Limb (tissue), 2 donors: Measurements from ENCODE around the gene OR13A1.
"Not testable (repeated sequence)": the region's sequence is repeated elsewhere in the genome, so short reads cannot be mapped to it uniquely, and the experiment has no call there.

ENCODE experiments used
- DNase-seq, 2 donors: peaks; one replicate each; pipeline ENCODE4 v3.0.0-alpha.2; 2016; ENCODE audit errors: extremely low spot score in 2 of 2

The OR13A1 gene

GRCh38 chr10:45282061-45282460 is 33.3 kb downstream of the OR13A1 start:
- DNase-seq = no peak

- no peak for DNase-seq
Observed at GRCh38 chr10:45280113-45280760, 35.2 kb downstream of the OR13A1 start.

GRCh38 chr10:45279682-45280081 is 35.7 kb downstream of the OR13A1 start:
- no peak for DNase-seq

- DNase-seq = no peak
Observed at GRCh38 chr10:45278860-45279498, 36.4 kb downstream of the OR13A1 start.

- DNase-seq = not testable (repeated sequence)
Observed at GRCh38 chr10:45276146-45276545, 39.3 kb downstream of the OR13A1 start.

- DNase-seq = no peak
Observed at GRCh38 chr10:45274364-45274763, 41.0 kb downstream of the OR13A1 start.

- not testable (repeated sequence) for DNase-seq
Observed at GRCh38 chr10:45267777-45268176, 47.6 kb downstream of the OR13A1 start.

GRCh38 chr10:45265996-45266395 is 49.4 kb downstream of the OR13A1 start:
- no peak for DNase-seq

GRCh38 chr10:45261946-45262345 is 53.5 kb downstream of the OR13A1 start:
- no peak for DNase-seq

- DNase-seq = no peak
Observed at GRCh38 chr10:45261243-45261775, 54.1 kb downstream of the OR13A1 start.

- DNase-seq = not testable (repeated sequence)
Observed at GRCh38 chr10:45260635-45261034, 54.8 kb downstream of the OR13A1 start.

GRCh38 chr10:45259786-45260495 is 55.5 kb downstream of the OR13A1 start:
- not testable (repeated sequence) for DNase-seq

GRCh38 chr10:45257600-45257999 is 57.8 kb downstream of the OR13A1 start:
- no peak for DNase-seq

- no peak for DNase-seq
Observed at GRCh38 chr10:45256246-45256645, 59.2 kb downstream of the OR13A1 start.

GRCh38 chr10:45255706-45256105 is 59.7 kb downstream of the OR13A1 start:
- DNase-seq = no peak

GRCh38 chr10:45254892-45255291 is 60.5 kb downstream of the OR13A1 start:
- no peak for DNase-seq

- no peak for DNase-seq
Observed at GRCh38 chr10:45253183-45253914, 62.1 kb downstream of the OR13A1 start.
